GM18861 (cell line): ENCODE data around the gene NABP1.

Experiments
- ATAC-seq: cut with Tn5 transposase; IDR thresholded peaks from one replicate; pipeline ENCODE4 v1.9.1; 2021; ENCODE audit not compliant: unreplicated experiment

NABP1 gene

GRCh38 chr2:191646163-191646902 is 31.6 kb upstream of the NABP1 start:
- no peak for ATAC-seq

- no peak for ATAC-seq
These were observed 28.4 kb upstream of the NABP1 start for GRCh38 chr2:191649519-191649918.

GRCh38 chr2:191650896-191651773 is 26.8 kb upstream of the NABP1 start:
- peak; percentile 98 for ATAC-seq

- no peak for ATAC-seq
These were observed 24.1 kb upstream of the NABP1 start for GRCh38 chr2:191653667-191654391.

GRCh38 chr2:191656391-191656790 is 21.5 kb upstream of the NABP1 start:
- ATAC-seq, result no peak

GRCh38 chr2:191656792-191657191 is 21.1 kb upstream of the NABP1 start:
- no peak for ATAC-seq

- no peak for ATAC-seq
These were observed 20.0 kb upstream of the NABP1 start for GRCh38 chr2:191657977-191658376.

- ATAC-seq, result no peak
These were observed 18.7 kb upstream of the NABP1 start for GRCh38 chr2:191659198-191659597.

- ATAC-seq, result no peak
These were observed 17.4 kb upstream of the NABP1 start for GRCh38 chr2:191660575-191660974.

- ATAC-seq, result no peak
These were observed 16.6 kb upstream of the NABP1 start for GRCh38 chr2:191661097-191661924.

- ATAC-seq, result no peak
These were observed 12.9 kb upstream of the NABP1 start for GRCh38 chr2:191664823-191665677.

- ATAC-seq, result no peak
These were observed 11.7 kb upstream of the NABP1 start for GRCh38 chr2:191666226-191666625.

- ATAC-seq, result peak; percentile 52
These were observed 11.2 kb upstream of the NABP1 start for GRCh38 chr2:191666732-191667131.

- peak; percentile 69 for ATAC-seq
These were observed 7.9 kb upstream of the NABP1 start for GRCh38 chr2:191670076-191670475.

GRCh38 chr2:191670787-191671186 is 7.1 kb upstream of the NABP1 start:
- no peak for ATAC-seq

- ATAC-seq, result peak; percentile 71
These were observed 1.9 kb upstream of the NABP1 start for GRCh38 chr2:191675807-191676721.

GRCh38 chr2:191676790-191677645 is 918 bp upstream of the NABP1 start:
- peak; percentile 19 for ATAC-seq
